CD14-positive monocyte (primary cell): ENCODE data around the gene SPSB2. TPM values are rescaled to one million over a fixed set of nuclear protein-coding genes. Genes with fewer than 3 reads are reported as not detected.

ENCODE experiments used
- DNase-seq, 3 donors: peaks; one replicate each; pipeline ENCODE4 v3.0.0-alpha.2; 2011 to 2022
- H2AFZ ChIP-seq: 2 replicates; pipeline ENCODE4 v1.6.0; 2012; ENCODE audit warnings: mild to moderate bottlenecking, low read depth, low read length, inconsistent platforms; ENCODE audit not compliant: insufficient read depth, poor library complexity, severe bottlenecking
- H3K27ac ChIP-seq, 2 donors: 1 replicate in 1 of 2; 2 replicates in 1 of 2; pipeline ENCODE4 v1.5.1; 2012 to 2013; ENCODE audit warnings: low read length in 2 of 2, control low read depth in 1 of 2, inconsistent platforms in 1 of 2, low read depth in 1 of 2, mild to moderate bottlenecking in 1 of 2
- H3K27me3 ChIP-seq, 2 donors: one replicate each; pipeline versions ENCODE4 v1.6.0 to v1.6.1; 2011 to 2013; ENCODE audit warnings: low read length in 2 of 2; ENCODE audit not compliant: control insufficient read depth in 2 of 2, insufficient read depth in 2 of 2
- H3K36me3 ChIP-seq, 2 donors: replicated peaks in 1 of 2; 1 replicate in 1 of 2; 2 replicates in 1 of 2; pipeline versions ENCODE4 v1.5.1 to v1.6.1; 2012 to 2013; ENCODE audit warnings: low read length in 2 of 2, control low read depth in 1 of 2, inconsistent platforms in 1 of 2, mild to moderate bottlenecking in 1 of 2; ENCODE audit not compliant: insufficient read depth in 2 of 2, control insufficient read depth in 1 of 2
- H3K4me1 ChIP-seq, 2 donors: 1 replicate in 1 of 2; 2 replicates in 1 of 2; pipeline versions ENCODE4 v1.5.1 to v1.6.1; 2012 to 2013; ENCODE audit warnings: low read length in 2 of 2, control low read depth in 1 of 2, inconsistent platforms in 1 of 2, mild to moderate bottlenecking in 1 of 2, moderate library complexity in 1 of 2; ENCODE audit not compliant: insufficient read depth in 2 of 2, control insufficient read depth in 1 of 2
- H3K4me2 ChIP-seq: replicated peaks from 2 replicates; pipeline ENCODE3; 2012; ENCODE audit warnings: low read length, moderate library complexity, mild to moderate bottlenecking; ENCODE audit not compliant: poor library complexity, severe bottlenecking; ENCODE audit errors: extremely low read depth
- H3K4me3 ChIP-seq, 3 experiments: fragments of 200-600 bp in 1 of 3; sonication (generic) in 1 of 3; replicated peaks in 1 of 3; 1 replicate in 2 of 3; 2 replicates in 1 of 3; pipeline ENCODE4 v1.5.1; 2011 to 2013; ENCODE audit warnings: low read length in 3 of 3, mild to moderate bottlenecking in 3 of 3, control low read depth in 2 of 3, low read depth in 2 of 3, inconsistent platforms in 1 of 3, moderate library complexity in 1 of 3
- H3K79me2 ChIP-seq: 2 replicates; pipeline ENCODE4 v1.6.0; 2012; ENCODE audit warnings: mild to moderate bottlenecking, control low read depth, inconsistent platforms, low read length, moderate library complexity; ENCODE audit not compliant: insufficient read depth
- H3K9ac ChIP-seq: 2 replicates; pipeline ENCODE4 v1.6.0; 2017; ENCODE audit warnings: low read length, mild to moderate bottlenecking; ENCODE audit not compliant: insufficient read depth, poor library complexity, severe bottlenecking
- H3K9me3 ChIP-seq, 2 donors: replicated peaks in 1 of 2; 1 replicate in 1 of 2; 2 replicates in 1 of 2; pipeline versions ENCODE4 v1.5.1 to v1.6.1; 2012 to 2013; ENCODE audit warnings: low read length in 2 of 2, control low read depth in 1 of 2; ENCODE audit not compliant: control insufficient read depth in 1 of 2, insufficient read depth in 1 of 2
- H4K20me1 ChIP-seq: 2 replicates; pipeline ENCODE4 v1.6.0; 2012; ENCODE audit warnings: mild to moderate bottlenecking, low read length, control low read depth, moderate library complexity; ENCODE audit not compliant: insufficient read depth
- H3K27ac Mint-ChIP-seq, 7 donors: one replicate each; pipeline ENCODE4 v1.8.0; 2020; ENCODE audit warnings: mild to moderate bottlenecking in 7 of 7, mixed read lengths in 7 of 7, moderate library complexity in 6 of 7, inconsistent platforms in 2 of 7
- H3K27me3 Mint-ChIP-seq, 3 donors: one replicate each; pipeline ENCODE4 v1.8.0; 2021 to 2022; ENCODE audit warnings: low read depth in 3 of 3, mild to moderate bottlenecking in 3 of 3, mixed read lengths in 3 of 3, moderate library complexity in 3 of 3, inconsistent platforms in 1 of 3
- H3K36me3 Mint-ChIP-seq, 2 donors: one replicate each; pipeline ENCODE4 v1.8.0; 2020; ENCODE audit warnings: mixed read lengths in 2 of 2, inconsistent platforms in 1 of 2, mild to moderate bottlenecking in 1 of 2
- H3K4me1 Mint-ChIP-seq: one replicate; pipeline ENCODE4 v1.8.0; 2020; ENCODE audit warnings: mild to moderate bottlenecking, mixed read lengths
- H3K4me3 Mint-ChIP-seq, 2 donors: one replicate each; pipeline ENCODE4 v1.8.0; 2020; ENCODE audit warnings: mild to moderate bottlenecking in 2 of 2, mixed read lengths in 2 of 2, moderate library complexity in 1 of 2
- H3K9me3 Mint-ChIP-seq, 7 donors: one replicate each; pipeline ENCODE4 v1.8.0; 2020 to 2022; ENCODE audit warnings: mixed read lengths in 7 of 7, mild to moderate bottlenecking in 6 of 7, moderate library complexity in 6 of 7, inconsistent platforms in 2 of 7
- WGBS: methylation state at CpG from one replicate; pipeline ENCODE4 v1.1.5; 2013; ENCODE audit warnings: missing lambda C conversion rate; ENCODE audit not compliant: insufficient coverage; 5-methylcytosine and 5-hydroxymethylcytosine counted together
- intact Hi-C, 2 donors: fragments of 100-400 bp; cut with micrococcal nuclease; formaldehyde crosslinking; loops; one replicate each; pipeline versions ENCODE4 v1.15.0 to v1.15.1; 2023
- polyA minus RNA-seq: library from RNA; depleted of rRNA, polyadenylated mRNA; stranded (reverse); fragments of >200 nt; gene quantifications from 2 replicates; pipeline ENCODE4 v1.2.3, GENCODE V29; 2012
- polyA plus RNA-seq, 3 donors: library from polyadenylated mRNA; depleted of rRNA in 1 of 3; unstranded in 2 of 3; stranded (reverse) in 1 of 3; fragments of 300-500 nt in 2 of 3; fragments of >200 nt in 1 of 3; fragmentation: Illumina TruSeq in 2 of 3; gene quantifications; 1 replicate in 2 of 3; 2 replicates in 1 of 3; pipeline ENCODE4 v1.2.3, GENCODE V29; 2012 to 2021
- total RNA-seq, 12 experiments: library from RNA in 1 of 12; stranded (reverse) in 1 of 12; fragments of 120-200 nt in 1 of 12; gene quantifications; one replicate each; pipeline ENCODE4 v1.2.4 and lab custom pipeline; 2013 to 2026; ENCODE audit warnings: mixed read lengths in 6 of 12, inconsistent platforms in 1 of 12
- TF ChIP-seq, protein P1 (sequence below): fragments of 200-600 bp; IDR thresholded peaks from one replicate; pipeline ENCODE4 v1.8.0; 2022; ENCODE audit warnings: antibody characterized with exemption, mild to moderate bottlenecking

Gene SPSB2
- 11.1 TPM for total RNA-seq (2013)
- polyA plus RNA-seq = 1 to 10 TPM; 4.7 to 6.9 (median 6.6) TPM
- polyA minus RNA-seq = 8.0 and 10.5 TPM in 2 replicates
- 1.2 to 5.2 (median 2.3) reads per million in 11 experiments for total RNA-seq (lab: John Stamatoyannopoulos, UW)

GRCh38 chr12:6873094-6874014 is at the start of gene SPSB2:
Gene SPSB2, minus strand, starts transcription at chr12:6873303. Its CDS starts 402 bp downstream, at chr12:6872901.
- Histone ChIP-seq H3K27me3 (no peaks in the 10 kb centered on the region), H3K79me2 (peaks cover 52% of the 10 kb centered on the region), H4K20me1 (peaks cover 47% of the 10 kb centered on the region), H3K4me1 (peaks cover 36 to 58% of the 10 kb centered on the region in 2 donors), H3K36me3 (peaks cover 20 to 28% of the 10 kb centered on the region in 2 donors), H3K9me3 (no peaks in the 10 kb centered on the region), H3K9ac (peak within 1 kb of the TSS; percentile 81), H3K4me3 (peak within 1 kb of the TSS; percentile 62 to 92 (median 87)), H2AFZ (peak within 1 kb of the TSS; percentile 90), H3K4me2 (peak within 1 kb of the TSS; percentile 96), H3K27ac (peak within 1 kb of the TSS; percentile 81 to 95)
- peak; percentile 92 to 95 (median 93) for DNase-seq
- TF ChIP-seq, protein P1, sequence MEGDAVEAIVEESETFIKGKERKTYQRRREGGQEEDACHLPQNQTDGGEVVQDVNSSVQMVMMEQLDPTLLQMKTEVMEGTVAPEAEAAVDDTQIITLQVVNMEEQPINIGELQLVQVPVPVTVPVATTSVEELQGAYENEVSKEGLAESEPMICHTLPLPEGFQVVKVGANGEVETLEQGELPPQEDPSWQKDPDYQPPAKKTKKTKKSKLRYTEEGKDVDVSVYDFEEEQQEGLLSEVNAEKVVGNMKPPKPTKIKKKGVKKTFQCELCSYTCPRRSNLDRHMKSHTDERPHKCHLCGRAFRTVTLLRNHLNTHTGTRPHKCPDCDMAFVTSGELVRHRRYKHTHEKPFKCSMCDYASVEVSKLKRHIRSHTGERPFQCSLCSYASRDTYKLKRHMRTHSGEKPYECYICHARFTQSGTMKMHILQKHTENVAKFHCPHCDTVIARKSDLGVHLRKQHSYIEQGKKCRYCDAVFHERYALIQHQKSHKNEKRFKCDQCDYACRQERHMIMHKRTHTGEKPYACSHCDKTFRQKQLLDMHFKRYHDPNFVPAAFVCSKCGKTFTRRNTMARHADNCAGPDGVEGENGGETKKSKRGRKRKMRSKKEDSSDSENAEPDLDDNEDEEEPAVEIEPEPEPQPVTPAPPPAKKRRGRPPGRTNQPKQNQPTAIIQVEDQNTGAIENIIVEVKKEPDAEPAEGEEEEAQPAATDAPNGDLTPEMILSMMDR = no peak
- Mint-ChIP-seq H3K4me1 (peaks cover 57% of the 10 kb centered on the region), H3K27me3 (peaks cover 0 to 3% (median 0%) of the 10 kb centered on the region in 3 donors), H3K9me3 (no peaks in the 10 kb centered on the region), H3K4me3 (peak within 1 kb of the TSS; percentile 87 to 92), H3K36me3 (peaks cover 34 to 48% of the 10 kb centered on the region in 2 donors), H3K27ac (peak within 1 kb of the TSS; percentile 84 to 95 (median 94))
- WGBS = under 1% methylated on average over 61 of the region's 66 CpGs
- intact Hi-C loops = loop anchor here (1.0 to 5.0 kb wide), 6 partner anchors 17 to 89 kb away; partner anchors contain the start of genes C12orf57 (in 1 of the 2), LRRC23 (in 1 of the 2) and RNU7-1 (in 1 of the 2)
